Activated B cell treated with CpG ODN at 0.5 μM for 24 hours (primary cell): ENCODE measurements around the gene PRICKLE4. TPM values are rescaled to one million over a fixed set of nuclear protein-coding genes. Genes with fewer than 3 reads are reported as not detected.

Experiments
- ATAC-seq: fragments of 200-7000 bp; cut with Tn5 transposase; one replicate; pipeline ENCODE4 v1.10.0; 2021; ENCODE audit warnings: low read depth, mild to moderate bottlenecking, moderate library complexity
- CTCF ChIA-PET: fragments of 350-600 bp; sonication (Branson Sonifier 250); formaldehyde crosslinking; loops from one replicate; lab custom pipeline; 2021; ENCODE audit warnings: antibody characterized with exemption; lab: Charles Lee
- POLR2A ChIA-PET: fragments of 350-600 bp; sonication (Branson Sonifier 250); formaldehyde crosslinking; loops from one replicate; lab custom pipeline; 2021; ENCODE audit warnings: antibody characterized with exemption; lab: Charles Lee
- DNase-seq: peaks from one replicate; pipeline ENCODE4 v3.0.0; 2022
- H3K27ac Mint-ChIP-seq: one replicate; pipeline ENCODE4 v1.8.0; 2020; ENCODE audit warnings: mixed read lengths
- H3K27me3 Mint-ChIP-seq: one replicate; pipeline ENCODE4 v1.8.0; 2021; ENCODE audit warnings: mixed read lengths
- H3K36me3 Mint-ChIP-seq: one replicate; pipeline ENCODE4 v1.8.0; 2021; ENCODE audit warnings: low read depth, mixed read lengths
- H3K4me1 Mint-ChIP-seq: one replicate; pipeline ENCODE4 v1.8.0; 2021; ENCODE audit warnings: mixed read lengths
- H3K4me3 Mint-ChIP-seq: one replicate; pipeline ENCODE4 v1.8.0; 2020; ENCODE audit warnings: mild to moderate bottlenecking, mixed read lengths
- H3K9me3 Mint-ChIP-seq: one replicate; pipeline ENCODE4 v1.8.0; 2020; ENCODE audit warnings: mixed read lengths
- CTCF ChIP-seq: fragments of 200-600 bp; IDR thresholded peaks from one replicate; pipeline ENCODE4 v1.8.0; 2022; ENCODE audit warnings: antibody characterized with exemption, mild to moderate bottlenecking
- intact Hi-C: fragments of 100-400 bp; cut with micrococcal nuclease; formaldehyde crosslinking; loops from one replicate; pipeline ENCODE4 v1.15.1; 2024
- total RNA-seq: library from RNA; stranded (reverse); gene quantifications from 2 replicates; pipeline ENCODE4 v1.2.3, GENCODE V29; 2022

PRICKLE4 gene
- total RNA-seq, 1 donor from 2014 or later = 0.75 TPM

- peaks cover 37% of the 10 kb centered on the region for H3K36me3 Mint-ChIP-seq
- H3K9me3 Mint-ChIP-seq = no peaks in the 10 kb centered on the region
- H3K27ac Mint-ChIP-seq = peak within 1 kb of the TSS; percentile 97
- H3K4me3 Mint-ChIP-seq = peak within 1 kb of the TSS; percentile 97
- H3K27me3 Mint-ChIP-seq = no peaks in the 10 kb centered on the region
- peak; percentile 83 for ATAC-seq
- peak; percentile 66 for TF ChIP-seq CTCF
- peaks cover 28% of the 10 kb centered on the region for H3K4me1 Mint-ChIP-seq
- ChIA-PET POLR2A (interaction anchor here (0.6 to 5.1 kb wide), 36 partner anchors 9 to 995 kb away, joined by 3 to 91 read pairs (median 4); partner anchors contain the start of genes BICRAL, BYSL, CCND3 and MED20), CTCF (interaction anchor here (0.6 to 6.7 kb wide), 25 partner anchors 12 to 599 kb away, joined by 3 to 51 read pairs (median 4); partner anchors contain the start of genes BYSL, CCND3, MED20 and TAF8)
- intact Hi-C loops = loop anchor here (1.0 to 10.0 kb wide), 16 partner anchors 8 to 1107 kb away; partner anchors contain the start of genes BYSL, FOXP4, FRS3 and MED20
- peak; percentile 91 for DNase-seq
These were observed 6.8 kb downstream of the PRICKLE4 start, which contains the start of gene TOMM6 for GRCh38 chr6:41787219-41787917. TOMM6 (plus strand) TSS chr6:41787694; CDS start chr6:41787698, 4 bp downstream.

- no peaks in the 10 kb centered on the region for H3K27me3 Mint-ChIP-seq
- POLR2A ChIA-PET = no interaction called here
- H3K27ac Mint-ChIP-seq = no peak overlapping the region
- no peaks in the 10 kb centered on the region for H3K9me3 Mint-ChIP-seq
- ATAC-seq (no peak), DNase-seq (no peak)
- peaks cover 26% of the 10 kb centered on the region for H3K4me1 Mint-ChIP-seq
- intact Hi-C loops = loop anchor here (5.0 to 10.0 kb wide), 3 partner anchors 242 to 1105 kb away; partner anchors contain the start of genes FOXP4, NFYA and OARD1
- CTCF ChIA-PET = no interaction called here
- TF ChIP-seq CTCF = no peak
- H3K4me3 Mint-ChIP-seq = peak overlapping the region; percentile 97
- H3K36me3 Mint-ChIP-seq = peaks cover 50% of the 10 kb centered on the region
These were observed 8.8 kb downstream of the PRICKLE4 start for GRCh38 chr6:41789390-41789724.

- TF ChIP-seq CTCF = no peak
- DNase-seq = no peak
These were observed 9.5 kb downstream of the PRICKLE4 start for GRCh38 chr6:41790045-41790444.

GRCh38 chr6:41791305-41791704, 10.7 kb downstream of the PRICKLE4 start:
- Mint-ChIP-seq H3K27ac (no peak overlapping the region), H3K4me3 (no peak overlapping the region), H3K4me1 (peaks cover 12% of the 10 kb centered on the region), H3K9me3 (no peaks in the 10 kb centered on the region), H3K36me3 (peaks cover 67% of the 10 kb centered on the region), H3K27me3 (no peaks in the 10 kb centered on the region)
- CTCF ChIA-PET = no interaction called here
- ATAC-seq (no peak), DNase-seq (no peak)
- intact Hi-C loops = no loop called here
- POLR2A ChIA-PET = interaction anchor here (1.0 kb wide), 2 partner anchors 85 to 254 kb away, joined by 3 read pairs; no protein-coding TSS in a partner anchor
- no peak for TF ChIP-seq CTCF

More at GRCh38 chr6:41790045-41790444, 9.5 kb downstream of the PRICKLE4 start:
- ChIA-PET POLR2A (no interaction called here), CTCF (no interaction called here)
- Mint-ChIP-seq H3K27ac (no peak overlapping the region), H3K27me3 (no peaks in the 10 kb centered on the region), H3K36me3 (peaks cover 56% of the 10 kb centered on the region), H3K9me3 (no peaks in the 10 kb centered on the region), H3K4me3 (no peak overlapping the region), H3K4me1 (peaks cover 19% of the 10 kb centered on the region)
- intact Hi-C loops = no loop called here
- ATAC-seq = no peak

- H3K4me3 Mint-ChIP-seq = no peak overlapping the region
- intact Hi-C loops = no loop called here
- no peak for DNase-seq
- ChIA-PET POLR2A (interaction anchor here (0.5 to 1.0 kb wide), 4 partner anchors 85 to 1222 kb away, joined by 3 to 6 read pairs (median 4); partner anchors contain the start of genes KLHDC3 and MEA1), CTCF (no interaction called here)
- H3K9me3 Mint-ChIP-seq = no peaks in the 10 kb centered on the region
- no peak for TF ChIP-seq CTCF
- no peak overlapping the region for H3K27ac Mint-ChIP-seq
- H3K27me3 Mint-ChIP-seq = no peaks in the 10 kb centered on the region
- ATAC-seq = no peak
- H3K36me3 Mint-ChIP-seq = peaks cover 71% of the 10 kb centered on the region
- H3K4me1 Mint-ChIP-seq = peaks cover 11% of the 10 kb centered on the region
These were observed 11.4 kb downstream of the PRICKLE4 start for GRCh38 chr6:41791984-41792383.
